Fibroblast of the aortic adventitia (primary cell): ENCODE data around the gene ZNF337. TPM values are rescaled to one million over a fixed set of nuclear protein-coding genes. Genes with fewer than 3 reads are reported as not detected.
"Not testable (repeated sequence)": the region's sequence is repeated elsewhere in the genome, so short reads cannot be mapped to it uniquely, and the experiment has no call there.

Source experiments
- DNase-seq: peaks from one replicate; pipeline ENCODE4 v3.0.0-alpha.2; 2010; ENCODE audit warnings: low read depth
- H3K4me3 ChIP-seq: 2 replicates; pipeline ENCODE4 v1.5.1; 2011; ENCODE audit warnings: low read depth, mild to moderate bottlenecking, control low read depth, low read length, moderate library complexity
- total RNA-seq: library from RNA; depleted of rRNA; stranded (reverse); fragments of >200 nt; gene quantifications from 2 replicates; pipeline ENCODE4 v1.2.3, GENCODE V29; 2012; ENCODE audit warnings: low replicate concordance
- TF ChIP-seq, protein P1 (sequence below): IDR thresholded peaks from 2 replicates; pipeline ENCODE4 v1.5.1; 2011; ENCODE audit warnings: mild to moderate bottlenecking, low read length, control low read depth, inconsistent platforms; ENCODE audit not compliant: insufficient read depth

ZNF337 gene
- total RNA-seq, 1 donor: 8.6 TPM

DNA sequence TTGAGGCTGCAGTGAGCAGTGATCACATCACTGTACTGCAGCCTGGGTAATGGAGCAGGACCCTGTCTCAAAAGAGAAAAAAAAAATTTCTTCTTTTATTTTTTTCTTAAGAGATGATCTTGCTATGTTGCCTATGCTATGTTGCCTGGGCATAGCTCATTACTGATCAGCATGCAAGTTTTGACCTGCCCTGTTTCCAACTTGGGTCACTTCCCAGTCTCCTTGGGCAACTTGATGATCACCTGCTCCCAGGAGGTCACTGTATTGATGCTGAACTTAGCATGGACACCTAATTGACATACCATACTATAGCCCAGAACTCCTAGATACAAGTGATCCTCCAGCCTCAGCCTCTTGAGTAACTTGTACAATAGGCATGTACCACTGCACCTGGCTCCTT lies 42.2 kb downstream of the ZNF337 start:
- no peak for DNase-seq
- TF ChIP-seq, protein P1, sequence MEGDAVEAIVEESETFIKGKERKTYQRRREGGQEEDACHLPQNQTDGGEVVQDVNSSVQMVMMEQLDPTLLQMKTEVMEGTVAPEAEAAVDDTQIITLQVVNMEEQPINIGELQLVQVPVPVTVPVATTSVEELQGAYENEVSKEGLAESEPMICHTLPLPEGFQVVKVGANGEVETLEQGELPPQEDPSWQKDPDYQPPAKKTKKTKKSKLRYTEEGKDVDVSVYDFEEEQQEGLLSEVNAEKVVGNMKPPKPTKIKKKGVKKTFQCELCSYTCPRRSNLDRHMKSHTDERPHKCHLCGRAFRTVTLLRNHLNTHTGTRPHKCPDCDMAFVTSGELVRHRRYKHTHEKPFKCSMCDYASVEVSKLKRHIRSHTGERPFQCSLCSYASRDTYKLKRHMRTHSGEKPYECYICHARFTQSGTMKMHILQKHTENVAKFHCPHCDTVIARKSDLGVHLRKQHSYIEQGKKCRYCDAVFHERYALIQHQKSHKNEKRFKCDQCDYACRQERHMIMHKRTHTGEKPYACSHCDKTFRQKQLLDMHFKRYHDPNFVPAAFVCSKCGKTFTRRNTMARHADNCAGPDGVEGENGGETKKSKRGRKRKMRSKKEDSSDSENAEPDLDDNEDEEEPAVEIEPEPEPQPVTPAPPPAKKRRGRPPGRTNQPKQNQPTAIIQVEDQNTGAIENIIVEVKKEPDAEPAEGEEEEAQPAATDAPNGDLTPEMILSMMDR: no peak
- no peak overlapping the region for H3K4me3 ChIP-seq

DNA sequence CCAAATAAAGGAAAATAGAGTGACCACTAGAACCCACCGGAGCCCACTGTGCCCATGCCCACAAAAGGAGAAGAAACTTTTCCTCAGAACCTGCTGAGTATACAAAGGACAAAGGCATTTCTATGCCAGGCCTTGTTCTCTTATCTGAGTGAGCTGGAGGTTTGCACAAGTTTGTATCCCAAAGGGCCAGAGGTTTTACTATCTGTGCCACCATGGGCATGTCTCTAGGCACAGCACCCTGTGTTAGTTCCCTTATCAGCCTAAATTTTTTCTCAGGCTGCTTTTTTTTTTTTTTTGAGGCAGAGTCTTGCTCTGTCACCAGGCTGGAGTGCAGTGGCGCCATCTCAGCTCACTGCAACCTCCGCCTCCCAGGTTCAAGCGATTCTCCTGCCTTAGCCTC lies 43.8 kb downstream of the ZNF337 start:
- H3K4me3 ChIP-seq, DNase-seq: not testable (repeated sequence)

DNA sequence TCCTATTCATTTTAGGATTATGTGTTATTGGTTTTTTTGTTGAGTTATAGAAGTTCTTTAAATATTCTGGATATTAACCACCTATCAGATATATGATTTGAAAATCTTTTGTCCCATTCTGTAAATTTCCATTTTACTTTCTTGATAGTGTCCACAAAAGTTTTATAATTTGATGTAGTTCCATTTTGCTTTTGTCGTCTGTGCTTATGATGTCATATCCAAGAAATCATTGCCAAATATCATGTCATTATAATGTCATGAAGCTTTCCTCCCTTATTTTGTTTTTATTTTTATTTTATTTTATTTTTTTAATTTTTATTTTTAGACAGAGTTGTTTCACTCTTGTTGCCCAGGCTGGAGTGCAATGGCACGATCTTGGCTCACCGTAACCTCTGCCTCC lies 51.8 kb downstream of the ZNF337 start:
- no peak for DNase-seq
- no peak overlapping the region for H3K4me3 ChIP-seq
- TF ChIP-seq, protein P1: no peak

DNA sequence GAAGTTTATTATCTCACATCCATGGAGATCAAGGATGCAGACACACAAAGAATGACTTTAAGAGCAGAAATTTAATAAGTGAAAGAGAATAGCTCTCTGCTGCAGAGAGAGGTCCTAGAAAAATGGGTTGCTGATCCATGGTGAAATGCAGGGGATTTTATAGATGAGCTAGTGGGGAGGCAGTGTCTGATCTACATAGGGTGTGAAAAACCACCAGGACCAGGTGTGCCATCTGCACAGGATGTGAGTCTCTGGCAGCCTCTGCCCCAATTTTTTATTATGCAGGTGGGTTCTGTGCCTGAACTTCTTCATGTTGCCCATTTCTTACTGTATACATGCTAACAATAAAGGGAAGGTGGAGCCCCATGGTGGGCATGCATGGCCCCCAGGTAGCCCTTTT lies 52.9 kb downstream of the ZNF337 start:
- no peak for DNase-seq
- H3K4me3 ChIP-seq: no peak overlapping the region
- TF ChIP-seq, protein P1: no peak

DNA sequence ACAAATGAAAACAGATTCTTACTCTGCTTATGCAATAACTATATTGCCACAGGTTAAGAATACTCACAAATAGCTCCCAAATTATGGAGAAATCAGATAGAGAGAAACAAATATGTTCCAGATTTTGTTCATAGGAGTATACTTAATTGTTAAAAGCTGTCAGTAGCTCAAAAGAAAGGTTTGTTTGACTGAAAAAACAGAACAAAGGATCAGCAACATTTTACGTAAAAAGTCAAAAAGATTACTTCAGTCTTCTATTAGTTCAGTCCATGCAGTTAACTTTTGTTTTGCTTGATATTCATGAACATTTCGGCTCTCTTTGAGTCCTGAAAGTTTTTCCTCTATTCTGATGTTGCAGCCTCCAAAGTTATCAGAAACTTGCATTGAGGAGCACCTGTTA lies 59.4 kb downstream of the ZNF337 start:
- H3K4me3 ChIP-seq: no peak overlapping the region
- TF ChIP-seq, protein P1: no peak
- no peak for DNase-seq

DNA sequence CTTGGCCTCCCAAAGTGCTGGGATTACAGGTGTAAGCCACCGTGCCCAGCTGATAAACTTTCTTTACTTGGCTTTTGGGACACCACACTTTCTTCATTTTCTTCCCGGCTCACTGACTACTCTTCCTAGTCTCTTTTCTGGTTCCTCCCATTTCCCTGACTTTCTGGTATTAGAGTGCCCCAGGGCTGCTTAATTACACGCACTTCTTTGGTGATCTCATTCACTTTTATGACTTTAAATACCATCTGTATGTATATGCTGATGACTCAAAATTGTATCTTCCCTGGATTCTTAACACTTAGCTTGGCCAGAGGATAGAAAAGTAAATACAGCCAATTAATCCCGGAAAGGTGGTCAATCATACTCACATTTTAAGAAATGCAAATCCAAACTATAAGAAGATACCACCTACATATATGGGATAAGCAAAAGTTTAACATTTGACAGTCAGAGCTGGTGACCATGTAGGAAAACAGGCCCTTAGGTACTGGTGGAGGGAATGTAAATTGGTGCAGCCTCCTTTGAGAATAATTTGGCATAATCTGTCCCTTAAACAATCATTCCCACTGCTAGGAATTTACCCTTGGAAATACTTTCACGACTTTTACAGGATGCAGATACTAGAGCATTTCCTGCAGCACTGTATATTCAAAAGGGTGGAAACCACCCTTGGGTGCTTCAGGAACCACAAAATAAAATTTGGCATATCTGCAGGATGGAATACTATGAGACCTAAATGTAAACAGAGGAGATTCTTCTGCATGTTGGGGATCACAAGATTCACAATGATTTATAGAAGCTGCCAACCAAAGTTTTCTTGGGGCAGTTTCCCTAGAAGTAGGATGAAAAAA lies 63.5 kb downstream of the ZNF337 start:
- no peak for DNase-seq
- H3K4me3 ChIP-seq: no peak overlapping the region
- TF ChIP-seq, protein P1: no peak

DNA sequence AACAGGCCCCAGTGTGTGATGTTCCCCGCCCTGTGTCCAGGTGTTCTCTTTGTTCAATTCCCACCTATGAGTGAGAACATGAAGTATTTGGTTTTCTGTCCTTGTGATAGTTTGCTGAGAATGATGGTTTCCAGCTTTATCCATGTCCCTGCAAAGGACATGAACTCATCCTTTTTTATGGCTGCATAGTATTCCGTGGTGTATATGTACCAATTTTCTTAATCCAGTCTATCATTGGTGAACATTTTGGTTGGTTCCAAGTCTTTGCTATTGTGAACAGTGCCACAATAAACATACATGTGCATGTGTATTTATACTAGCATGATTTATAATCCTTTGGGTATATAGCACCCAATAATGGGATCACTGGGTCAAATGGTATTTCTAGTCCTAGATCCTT lies 66.0 kb downstream of the ZNF337 start:
- DNase-seq, H3K4me3 ChIP-seq: not testable (repeated sequence)
